Liver (tissue), 3 donors: ENCODE data around the gene CDC42EP3.

Source experiments
- CTCF ChIP-seq: fragments of 150-350 bp; IDR thresholded peaks from 2 replicates; pipeline ENCODE4 v1.5.1; 2017; ENCODE audit warnings: improper control_type of control experiment, low read depth, low read length; ENCODE audit not compliant: missing input control
- FOXA2 ChIP-seq: IDR thresholded peaks from 2 replicates; pipeline ENCODE4 v1.6.1; 2016; ENCODE audit warnings: antibody characterized with exemption
- TAF1 ChIP-seq: conservative IDR thresholded peaks from 2 replicates; pipeline ENCODE4 v1.6.1; 2016; ENCODE audit warnings: antibody characterized with exemption, mild to moderate bottlenecking
- TF ChIP-seq, protein P1 (sequence below): IDR thresholded peaks from 2 replicates; pipeline ENCODE4 v1.6.1; 2016; ENCODE audit warnings: antibody characterized with exemption
- donor health status: healthy.
- donor health status: healthy.

GRCh38 chr2:37609782-37610181, 61.7 kb downstream of the CDC42EP3 start:
- TF ChIP-seq CTCF (no peak), TAF1 (no peak), FOXA2 (no peak)
- TF ChIP-seq, protein P1, sequence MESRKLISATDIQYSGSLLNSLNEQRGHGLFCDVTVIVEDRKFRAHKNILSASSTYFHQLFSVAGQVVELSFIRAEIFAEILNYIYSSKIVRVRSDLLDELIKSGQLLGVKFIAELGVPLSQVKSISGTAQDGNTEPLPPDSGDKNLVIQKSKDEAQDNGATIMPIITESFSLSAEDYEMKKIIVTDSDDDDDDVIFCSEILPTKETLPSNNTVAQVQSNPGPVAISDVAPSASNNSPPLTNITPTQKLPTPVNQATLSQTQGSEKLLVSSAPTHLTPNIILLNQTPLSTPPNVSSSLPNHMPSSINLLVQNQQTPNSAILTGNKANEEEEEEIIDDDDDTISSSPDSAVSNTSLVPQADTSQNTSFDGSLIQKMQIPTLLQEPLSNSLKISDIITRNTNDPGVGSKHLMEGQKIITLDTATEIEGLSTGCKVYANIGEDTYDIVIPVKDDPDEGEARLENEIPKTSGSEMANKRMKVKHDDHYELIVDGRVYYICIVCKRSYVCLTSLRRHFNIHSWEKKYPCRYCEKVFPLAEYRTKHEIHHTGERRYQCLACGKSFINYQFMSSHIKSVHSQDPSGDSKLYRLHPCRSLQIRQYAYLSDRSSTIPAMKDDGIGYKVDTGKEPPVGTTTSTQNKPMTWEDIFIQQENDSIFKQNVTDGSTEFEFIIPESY, result no peak
